Neural progenitor cell (in vitro differentiated cells): Measurements from ENCODE around the gene MYO1A.

Experiments used
- EZH2phosphoT487 ChIP-seq: fragments of 200-600 bp; sonication (generic); IDR thresholded peaks from 2 replicates; pipeline ENCODE4 v1.6.1; 2017; ENCODE audit warnings: antibody characterized with exemption
- TF ChIP-seq, protein P1 (sequence below): fragments of 200-600 bp; sonication (generic); IDR thresholded peaks from 2 replicates; pipeline ENCODE4 v1.5.1; 2017; ENCODE audit warnings: antibody characterized with exemption, mild to moderate bottlenecking

DNA sequence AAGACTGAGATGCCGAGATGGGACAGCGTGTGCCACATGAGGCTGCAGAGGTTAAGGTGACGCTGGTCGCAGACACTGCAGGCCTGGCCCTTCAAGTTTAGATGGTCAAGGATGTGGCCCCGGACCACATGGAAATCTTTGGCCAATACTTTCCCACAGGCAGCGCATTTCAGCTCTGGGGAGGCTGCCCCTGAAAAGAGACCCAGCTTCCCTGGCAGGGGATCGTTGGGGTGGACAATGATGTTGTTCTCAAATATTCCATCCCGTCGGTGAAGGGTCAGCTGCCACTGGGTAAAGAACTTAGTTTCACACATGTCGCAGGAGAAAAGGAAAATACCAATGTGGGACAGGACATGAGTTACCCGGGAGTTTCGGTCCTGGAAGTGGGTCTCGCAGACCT is 46.5 kb downstream of the MYO1A start:
- no peak for TF ChIP-seq EZH2phosphoT487
- TF ChIP-seq, protein P1, sequence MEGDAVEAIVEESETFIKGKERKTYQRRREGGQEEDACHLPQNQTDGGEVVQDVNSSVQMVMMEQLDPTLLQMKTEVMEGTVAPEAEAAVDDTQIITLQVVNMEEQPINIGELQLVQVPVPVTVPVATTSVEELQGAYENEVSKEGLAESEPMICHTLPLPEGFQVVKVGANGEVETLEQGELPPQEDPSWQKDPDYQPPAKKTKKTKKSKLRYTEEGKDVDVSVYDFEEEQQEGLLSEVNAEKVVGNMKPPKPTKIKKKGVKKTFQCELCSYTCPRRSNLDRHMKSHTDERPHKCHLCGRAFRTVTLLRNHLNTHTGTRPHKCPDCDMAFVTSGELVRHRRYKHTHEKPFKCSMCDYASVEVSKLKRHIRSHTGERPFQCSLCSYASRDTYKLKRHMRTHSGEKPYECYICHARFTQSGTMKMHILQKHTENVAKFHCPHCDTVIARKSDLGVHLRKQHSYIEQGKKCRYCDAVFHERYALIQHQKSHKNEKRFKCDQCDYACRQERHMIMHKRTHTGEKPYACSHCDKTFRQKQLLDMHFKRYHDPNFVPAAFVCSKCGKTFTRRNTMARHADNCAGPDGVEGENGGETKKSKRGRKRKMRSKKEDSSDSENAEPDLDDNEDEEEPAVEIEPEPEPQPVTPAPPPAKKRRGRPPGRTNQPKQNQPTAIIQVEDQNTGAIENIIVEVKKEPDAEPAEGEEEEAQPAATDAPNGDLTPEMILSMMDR: no peak
